Measurements from ENCODE around the gene DMBX1.
A peak's percentile ranks its signal among the peaks of the same experiment; 100 is the strongest.

The DMBX1 gene

DNA sequence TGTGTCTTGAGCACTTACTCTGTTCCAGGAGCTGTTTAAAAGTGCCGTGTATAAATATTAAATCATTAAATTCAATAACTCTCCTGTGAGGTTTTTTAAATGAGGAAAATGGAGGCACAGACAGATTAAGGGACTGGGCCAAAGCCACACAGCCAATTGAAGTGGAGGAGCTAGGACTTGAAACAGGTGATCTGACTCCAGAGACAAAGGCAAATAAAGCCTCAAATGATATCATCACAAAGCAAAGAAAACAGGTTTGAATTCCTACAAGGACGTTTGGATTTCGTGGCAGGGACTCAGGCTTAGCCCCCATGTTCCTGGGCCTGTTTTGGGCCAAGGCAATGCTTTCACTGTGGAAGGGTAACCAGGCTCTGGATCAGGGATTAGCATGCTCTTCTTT is 45.2 kb upstream of the DMBX1 start:
- DNase-seq (no peak), ATAC-seq (ENCODE audit: insufficient read depth, low read depth) (no peak)
- H3K27ac ChIP-seq (ENCODE audit: low read length), result no peak overlapping the region
- TF ChIP-seq, protein P1, sequence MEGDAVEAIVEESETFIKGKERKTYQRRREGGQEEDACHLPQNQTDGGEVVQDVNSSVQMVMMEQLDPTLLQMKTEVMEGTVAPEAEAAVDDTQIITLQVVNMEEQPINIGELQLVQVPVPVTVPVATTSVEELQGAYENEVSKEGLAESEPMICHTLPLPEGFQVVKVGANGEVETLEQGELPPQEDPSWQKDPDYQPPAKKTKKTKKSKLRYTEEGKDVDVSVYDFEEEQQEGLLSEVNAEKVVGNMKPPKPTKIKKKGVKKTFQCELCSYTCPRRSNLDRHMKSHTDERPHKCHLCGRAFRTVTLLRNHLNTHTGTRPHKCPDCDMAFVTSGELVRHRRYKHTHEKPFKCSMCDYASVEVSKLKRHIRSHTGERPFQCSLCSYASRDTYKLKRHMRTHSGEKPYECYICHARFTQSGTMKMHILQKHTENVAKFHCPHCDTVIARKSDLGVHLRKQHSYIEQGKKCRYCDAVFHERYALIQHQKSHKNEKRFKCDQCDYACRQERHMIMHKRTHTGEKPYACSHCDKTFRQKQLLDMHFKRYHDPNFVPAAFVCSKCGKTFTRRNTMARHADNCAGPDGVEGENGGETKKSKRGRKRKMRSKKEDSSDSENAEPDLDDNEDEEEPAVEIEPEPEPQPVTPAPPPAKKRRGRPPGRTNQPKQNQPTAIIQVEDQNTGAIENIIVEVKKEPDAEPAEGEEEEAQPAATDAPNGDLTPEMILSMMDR (IDR thresholded peaks at IDR 0.05; ENCODE audit: borderline replicate concordance, extremely low read depth, low read length, poor library complexity, severe bottlenecking), result no peak
- no peak for TF ChIP-seq EZH2 (IDR thresholded peaks at IDR 0.05; ENCODE audit: borderline replicate concordance, low read depth, low read length, severe bottlenecking)
- no peak overlapping the region for H3K9ac ChIP-seq (ENCODE audit: low read depth, low read length)
- H3K9me3 ChIP-seq (ENCODE audit: insufficient read depth, low read length, severe bottlenecking), result no peaks in the 10 kb centered on the region
- H3K27me3 ChIP-seq (ENCODE audit: insufficient read depth, low read length, poor library complexity), result no peaks in the 10 kb centered on the region
- H3K79me2 ChIP-seq (ENCODE audit: insufficient read depth, low read length), result no peaks in the 10 kb centered on the region
- H3K4me2 ChIP-seq (ENCODE audit: insufficient read depth, low read length), result no peak overlapping the region
- no peak overlapping the region for H3K4me3 ChIP-seq (ENCODE audit: low read depth in 1 of 2, low read length in 2 of 2)
- no peak overlapping the region for H2AFZ ChIP-seq (ENCODE audit: low read depth, low read length)
- H3K4me1 ChIP-seq (ENCODE audit: insufficient read depth, low read length), result peaks cover 9% of the 10 kb centered on the region
- H4K20me1 ChIP-seq (ENCODE audit: insufficient read depth, low read length), result no peaks in the 10 kb centered on the region
- H3K36me3 ChIP-seq (ENCODE audit: insufficient read depth, low read length), result no peaks in the 10 kb centered on the region

DNA sequence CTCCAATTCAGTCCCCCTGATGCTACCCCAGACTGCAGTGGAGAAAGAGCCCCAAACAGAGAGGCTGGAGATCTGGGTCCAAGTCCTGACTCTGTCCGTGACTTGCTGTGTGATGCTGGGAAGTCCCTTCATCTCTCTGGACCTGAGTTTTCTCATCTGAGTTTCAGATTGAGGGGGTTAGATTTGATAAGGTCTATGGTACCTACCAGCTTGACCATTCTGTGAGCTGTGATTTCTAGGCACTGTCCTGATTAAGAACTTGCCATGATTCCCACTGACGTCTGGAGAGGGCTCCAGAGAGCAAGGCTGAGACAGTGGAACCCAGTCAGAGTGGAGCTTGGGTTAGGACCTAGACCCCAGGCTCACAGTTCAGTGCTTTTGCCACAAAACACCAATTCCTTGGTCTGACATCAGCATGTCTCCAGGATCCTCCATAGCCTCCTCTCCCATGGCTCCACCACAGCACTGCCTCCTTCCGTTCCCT is 43.8 kb upstream of the DMBX1 start:
- TF ChIP-seq, protein P1 (IDR thresholded peaks at IDR 0.05; ENCODE audit: borderline replicate concordance, extremely low read depth, low read length, poor library complexity, severe bottlenecking), result peak; percentile 10
- no peak for TF ChIP-seq EZH2 (IDR thresholded peaks at IDR 0.05; ENCODE audit: borderline replicate concordance, low read depth, low read length, severe bottlenecking)
- Histone ChIP-seq H3K4me1 (ENCODE audit: insufficient read depth, low read length) (peaks cover 9% of the 10 kb centered on the region), H3K27me3 (ENCODE audit: insufficient read depth, low read length, poor library complexity) (no peaks in the 10 kb centered on the region), H3K4me3 (ENCODE audit: low read depth in 1 of 2, low read length in 2 of 2) (no peak overlapping the region), H3K36me3 (ENCODE audit: insufficient read depth, low read length) (no peaks in the 10 kb centered on the region), H3K79me2 (ENCODE audit: insufficient read depth, low read length) (no peaks in the 10 kb centered on the region), H4K20me1 (ENCODE audit: insufficient read depth, low read length) (no peaks in the 10 kb centered on the region), H3K27ac (ENCODE audit: low read length) (no peak overlapping the region), H3K9me3 (ENCODE audit: insufficient read depth, low read length, severe bottlenecking) (no peaks in the 10 kb centered on the region), H3K4me2 (ENCODE audit: insufficient read depth, low read length) (no peak overlapping the region), H3K9ac (ENCODE audit: low read depth, low read length) (no peak overlapping the region), H2AFZ (ENCODE audit: low read depth, low read length) (no peak overlapping the region)
- DNase-seq, result no peak
- no peak for ATAC-seq (ENCODE audit: insufficient read depth, low read depth)

DNA sequence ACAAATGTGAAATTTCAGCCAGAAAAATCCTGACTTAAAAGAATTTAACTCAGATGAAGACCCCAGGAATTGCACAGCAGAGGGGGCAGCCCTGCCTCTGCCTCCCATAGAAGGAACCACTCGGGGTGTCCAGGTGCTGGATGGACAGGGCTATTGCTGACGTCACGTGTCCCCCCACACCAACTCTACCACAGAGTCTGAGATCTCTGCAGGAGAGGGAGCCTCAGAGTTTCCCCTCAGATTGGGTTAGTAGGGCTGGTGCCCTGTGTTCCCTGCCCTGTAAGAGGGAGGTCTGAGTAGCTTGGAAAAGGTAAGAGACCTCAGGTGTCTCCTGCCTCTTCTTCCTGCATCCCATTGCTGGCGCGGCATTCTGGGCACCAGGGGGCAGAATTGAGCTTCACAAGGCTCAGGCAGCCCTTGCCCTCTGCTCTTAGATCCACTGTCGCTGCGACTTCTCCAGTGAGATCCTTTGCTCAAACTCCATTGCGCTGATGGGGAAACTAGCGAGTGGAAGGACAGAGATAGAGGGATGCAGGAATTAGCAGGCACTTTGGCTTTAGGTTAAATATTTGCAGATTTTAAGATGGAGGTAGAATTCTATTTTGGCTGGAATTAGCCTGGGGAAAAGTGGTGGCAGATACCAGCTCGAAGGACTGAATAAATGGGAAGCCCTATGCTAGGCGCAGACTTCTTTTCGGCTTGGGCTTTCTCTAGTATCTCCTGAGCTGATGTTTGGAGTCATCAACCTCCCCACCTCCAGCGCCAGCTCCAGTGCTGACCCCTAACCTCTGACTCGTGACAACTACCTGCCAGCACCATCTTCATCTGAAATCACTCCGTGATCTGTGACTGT is 42.8 kb upstream of the DMBX1 start:
- Histone ChIP-seq H3K4me3 (ENCODE audit: low read depth in 1 of 2, low read length in 2 of 2) (no peak overlapping the region), H3K36me3 (ENCODE audit: insufficient read depth, low read length) (no peaks in the 10 kb centered on the region), H3K9me3 (ENCODE audit: insufficient read depth, low read length, severe bottlenecking) (no peaks in the 10 kb centered on the region), H2AFZ (ENCODE audit: low read depth, low read length) (no peak overlapping the region), H3K4me2 (ENCODE audit: insufficient read depth, low read length) (no peak overlapping the region), H4K20me1 (ENCODE audit: insufficient read depth, low read length) (no peaks in the 10 kb centered on the region), H3K4me1 (ENCODE audit: insufficient read depth, low read length) (peaks cover 9% of the 10 kb centered on the region), H3K27ac (ENCODE audit: low read length) (no peak overlapping the region), H3K27me3 (ENCODE audit: insufficient read depth, low read length, poor library complexity) (no peaks in the 10 kb centered on the region), H3K9ac (ENCODE audit: low read depth, low read length) (no peak overlapping the region), H3K79me2 (ENCODE audit: insufficient read depth, low read length) (no peaks in the 10 kb centered on the region)
- DNase-seq (peak; percentile 73), ATAC-seq (ENCODE audit: insufficient read depth, low read depth) (peak; percentile 67)
- no peak for TF ChIP-seq EZH2 (IDR thresholded peaks at IDR 0.05; ENCODE audit: borderline replicate concordance, low read depth, low read length, severe bottlenecking)
- TF ChIP-seq, protein P1 (IDR thresholded peaks at IDR 0.05; ENCODE audit: borderline replicate concordance, extremely low read depth, low read length, poor library complexity, severe bottlenecking), result peak; percentile 90
